Caki2 (cell line): ENCODE results near the gene RAD23B. TPM values are rescaled to one million over a fixed set of nuclear protein-coding genes. Genes with fewer than 3 reads are reported as not detected.

Experiments
- DNase-seq: peaks from one replicate; pipeline ENCODE4 v3.0.0-alpha.2; 2015; ENCODE audit warnings: low read depth
- in situ Hi-C: cut with HindIII; loops from 2 replicates; pipeline ENCODE4 v1.10.0; 2016; ENCODE audit warnings: low sequenced_read_pairs, low pct_unique_long_range_greater_than_20kb, mixed read lengths
- total RNA-seq: library from RNA; depleted of rRNA; stranded (reverse); fragments of >200 nt; shearing (Covaris generic); gene quantifications from 2 replicates; pipeline ENCODE4 v1.2.3, GENCODE V29; 2014; ENCODE audit warnings: low replicate concordance

RAD23B gene
- total RNA-seq, 1 experiment from 2014 or later: 140 TPM

- in situ Hi-C loops: no loop called here
Measured at GRCh38 chr9:107263289-107263688, 19.8 kb upstream of the RAD23B start.

GRCh38 chr9:107266624-107267368, 16.3 kb upstream of the RAD23B start:
- no peak for DNase-seq
- in situ Hi-C loops: no loop called here

More at GRCh38 chr9:107263289-107263688, 19.8 kb upstream of the RAD23B start:
- no peak for DNase-seq

DNA sequence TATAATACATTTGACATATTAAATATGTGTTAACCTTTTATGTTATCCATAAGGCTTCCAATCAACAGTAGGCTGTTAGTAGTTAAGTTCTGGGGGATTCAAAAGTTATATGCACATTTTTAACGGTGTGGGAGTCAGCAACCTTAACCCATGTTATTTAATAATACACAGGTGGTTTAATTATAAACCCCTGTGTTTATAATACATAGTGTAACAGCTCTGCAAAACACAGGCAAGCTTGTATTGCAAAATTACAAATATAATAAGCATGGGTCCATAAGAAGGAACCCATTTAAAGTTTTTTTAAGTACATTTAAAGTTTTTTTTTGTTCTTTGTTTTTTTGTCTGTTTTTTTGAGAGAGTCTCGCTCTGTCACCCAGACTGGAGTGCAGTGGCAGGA, 14.5 kb upstream of the RAD23B start:
- no peak for DNase-seq
- in situ Hi-C loops: no loop called here

- in situ Hi-C loops: no loop called here
- no peak for DNase-seq
Measured at GRCh38 chr9:107269254-107269653, 13.8 kb upstream of the RAD23B start.

GRCh38 chr9:107269681-107270080, 13.4 kb upstream of the RAD23B start:
- in situ Hi-C loops: no loop called here
- DNase-seq: no peak

GRCh38 chr9:107270082-107270481, 13.0 kb upstream of the RAD23B start:
- no peak for DNase-seq
- in situ Hi-C loops: no loop called here

- no peak for DNase-seq
- in situ Hi-C loops: no loop called here
Measured at GRCh38 chr9:107270580-107270979, 12.5 kb upstream of the RAD23B start.

- no peak for DNase-seq
- in situ Hi-C loops: no loop called here
Measured at GRCh38 chr9:107273634-107274033, 9.4 kb upstream of the RAD23B start.

DNA sequence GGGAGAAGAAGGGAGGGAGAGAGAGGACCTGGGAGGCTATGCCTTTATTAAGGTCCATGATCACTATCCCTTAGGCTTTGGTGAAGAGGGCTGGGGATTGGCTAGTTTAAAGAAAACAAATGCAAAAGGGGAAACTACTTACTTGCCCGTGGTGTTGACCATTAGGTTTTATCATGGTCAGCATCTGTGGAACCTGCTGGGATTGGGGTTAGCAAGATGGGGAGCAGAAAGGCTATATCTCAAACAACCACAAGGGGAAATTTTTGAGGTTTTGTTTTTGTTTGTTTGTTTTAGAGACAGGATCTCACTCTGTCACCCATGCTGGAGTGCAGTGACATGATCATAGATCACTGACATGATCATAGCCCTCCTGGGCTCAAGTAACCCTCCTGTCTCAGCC, 9.0 kb upstream of the RAD23B start:
- no peak for DNase-seq
- in situ Hi-C loops: no loop called here

GRCh38 chr9:107274953-107275422, 8.1 kb upstream of the RAD23B start:
- DNase-seq: peak; percentile 38
- in situ Hi-C loops: no loop called here

DNA sequence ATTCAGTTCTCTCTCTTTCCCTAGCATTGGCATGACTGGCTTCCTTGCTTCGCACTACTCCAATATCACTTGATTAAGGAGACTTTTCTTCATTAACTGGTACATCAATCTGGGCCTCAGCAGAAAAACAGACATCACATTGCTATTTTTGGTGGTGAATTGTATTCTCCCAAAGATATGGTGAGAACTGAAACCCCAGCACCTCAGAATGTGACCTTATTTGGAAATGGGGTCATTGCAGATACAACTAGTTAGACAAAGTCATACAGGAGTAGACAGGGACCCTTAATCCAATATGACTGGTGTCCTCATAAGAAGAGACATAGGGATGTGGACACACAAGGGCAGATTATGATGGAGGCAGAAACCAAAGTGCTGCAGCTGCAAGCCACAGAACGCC, 7.5 kb upstream of the RAD23B start:
- DNase-seq: no peak
- in situ Hi-C loops: no loop called here

- DNase-seq: no peak
- in situ Hi-C loops: no loop called here
Measured at GRCh38 chr9:107276966-107277710, 5.9 kb upstream of the RAD23B start.

GRCh38 chr9:107277801-107278200, 5.3 kb upstream of the RAD23B start:
- no peak for DNase-seq
- in situ Hi-C loops: no loop called here

DNA sequence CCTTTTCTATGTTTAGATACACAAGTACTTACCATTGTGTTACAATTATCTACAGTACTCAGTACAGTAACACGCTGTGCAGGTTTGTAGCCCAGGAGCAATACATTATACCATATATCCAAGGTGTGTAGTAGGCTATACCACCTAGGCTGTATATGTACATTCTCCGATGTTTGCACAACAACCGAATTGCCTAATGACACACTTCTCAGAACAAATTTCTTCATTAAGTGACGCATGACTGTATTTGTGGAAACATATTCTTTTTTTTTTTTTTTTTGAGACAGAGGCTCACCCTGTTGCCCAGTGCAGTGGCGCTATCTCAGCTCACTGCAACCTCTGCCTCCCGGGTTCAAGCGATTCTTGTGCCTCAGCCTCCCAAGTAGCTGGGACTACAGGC, 4.0 kb upstream of the RAD23B start:
- in situ Hi-C loops: no loop called here
- DNase-seq: no peak

DNA sequence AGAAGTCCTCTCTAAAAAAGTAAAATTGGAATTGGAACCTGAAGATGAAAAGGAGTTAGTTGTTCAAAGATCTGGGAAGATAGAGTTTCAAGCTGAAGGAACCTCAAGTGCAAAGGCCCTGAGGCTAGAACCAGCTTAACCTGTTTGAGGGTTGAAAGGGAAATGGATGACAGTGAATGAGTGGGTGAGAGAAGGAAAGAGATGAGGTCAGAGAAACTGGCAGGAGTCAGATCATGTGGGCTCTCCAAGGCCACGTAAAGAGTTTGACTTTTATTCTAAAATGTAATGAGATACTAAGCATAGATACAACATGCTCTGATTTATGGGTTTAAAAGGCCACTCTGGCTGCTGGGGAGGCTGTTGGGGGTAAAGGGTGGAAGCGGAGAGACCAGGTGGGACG, 2.5 kb upstream of the RAD23B start:
- no peak for DNase-seq
- in situ Hi-C loops: no loop called here

- DNase-seq: no peak
- in situ Hi-C loops: no loop called here
Measured at GRCh38 chr9:107281184-107281583, 1.9 kb upstream of the RAD23B start.

- DNase-seq: no peak
- in situ Hi-C loops: no loop called here
Measured at GRCh38 chr9:107281922-107282667, 984 bp upstream of the RAD23B start.

DNA sequence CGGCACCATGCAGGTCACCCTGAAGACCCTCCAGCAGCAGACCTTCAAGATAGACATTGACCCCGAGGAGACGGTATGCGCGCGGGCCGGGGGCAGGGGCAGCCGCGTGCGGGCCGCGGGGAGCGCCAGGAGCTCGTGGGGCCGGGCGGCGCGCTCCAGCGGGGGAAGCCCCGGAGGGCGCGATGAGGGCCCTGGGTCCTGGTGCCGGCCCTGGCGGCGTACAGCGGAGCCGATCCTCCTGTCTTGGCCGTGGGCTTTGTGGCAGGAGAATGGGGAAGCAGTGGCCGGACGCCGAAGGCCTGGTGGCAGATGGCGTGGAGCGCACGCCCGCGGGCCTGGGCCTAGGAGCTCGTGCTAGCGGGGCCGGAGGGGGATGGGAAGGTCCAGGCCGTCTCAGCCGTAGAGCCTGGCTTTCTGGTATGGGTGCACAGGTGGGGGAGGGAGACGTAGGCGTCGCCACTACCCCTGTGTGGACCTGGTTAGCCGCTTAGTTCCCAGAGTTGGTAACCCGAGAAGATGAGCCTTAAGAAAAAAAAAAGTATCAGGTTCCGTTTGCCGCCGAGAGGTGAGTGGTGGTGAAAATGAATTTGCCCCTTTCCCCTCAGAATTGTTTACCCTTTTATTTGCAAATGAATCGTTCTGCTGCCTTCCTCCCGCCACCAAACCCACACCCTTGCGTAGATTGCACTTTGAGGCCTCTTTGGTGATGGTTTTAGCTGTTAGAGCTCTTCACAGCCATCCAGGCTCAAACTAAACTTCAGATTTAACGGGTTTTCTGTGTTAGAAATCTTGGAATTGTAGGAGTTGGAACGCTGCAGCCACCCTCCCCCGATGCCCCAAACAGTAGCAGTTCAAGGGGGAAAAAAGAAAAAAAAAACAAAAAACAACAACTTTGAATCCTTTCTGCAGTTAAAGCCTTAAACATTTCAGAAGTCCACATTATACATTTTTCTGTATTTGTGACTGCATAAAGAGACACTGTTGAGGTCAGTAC, 841 bp downstream of the RAD23B start:
- in situ Hi-C loops: no loop called here
- DNase-seq: peak; percentile 71
